HepG2 (cell line): Measurements from ENCODE around the gene GLB1L3. TPM values are rescaled to one million over a fixed set of nuclear protein-coding genes. Genes with fewer than 3 reads are reported as not detected.

ENCODE experiments used
- ATAC-seq: fragments of 200-7000 bp; cut with Tn5 transposase; 3 replicates; pipeline ENCODE4 v1.9.1; 2020; ENCODE audit warnings: mild to moderate bottlenecking, moderate library complexity
- BruUV-seq: library from RNA; stranded (reverse); fragments of 400-500 nt; replicated peaks from 2 replicates; lab custom pipeline; 2021; lab: Mats Ljungman, UMichigan
- CTCF ChIA-PET: fragments of 300-600 bp; formaldehyde crosslinking; extraction: SDS; loops from one replicate; lab custom pipeline; 2021; ENCODE audit warnings: low total read pairs, inconsistent platforms, low intra/inter-chr PET ratio; lab: Yijun Ruan, JAX
- POLR2A ChIA-PET: fragments of 350-600 bp; sonication (Branson Sonifier 250); formaldehyde crosslinking; loops from one replicate; lab custom pipeline; 2020; ENCODE audit warnings: antibody characterized with exemption, inconsistent platforms; lab: Yijun Ruan, JAX
- DNase-seq: peaks from one replicate; pipeline ENCODE4 v3.0.0-alpha.2; 2015; ENCODE audit warnings: low spot score
- FAIRE-seq: peaks from 3 replicates; lab custom pipeline; 2011; peaks lifted over from hg19 to GRCh38; lab: Jason Lieb, UNC
- H2AFZ ChIP-seq: one replicate; pipeline ENCODE4 v1.6.1; 2011; ENCODE audit warnings: low read length, inconsistent platforms
- H3K27ac ChIP-seq: fragments of 300-600 bp; 3 replicates; pipeline ENCODE4 v1.8.0; 2011; ENCODE audit warnings: mixed run types, mild to moderate bottlenecking, mixed read lengths, low read length, inconsistent platforms; ENCODE audit not compliant: insufficient read depth; ENCODE audit errors: extremely low read length
- H3K27me3 ChIP-seq, 2 experiments: fragments of 200-600 bp in 1 of 2; 2 replicates in 1 of 2; 3 replicates in 1 of 2; pipeline versions ENCODE4 v1.6.0 to v1.8.0; 2011; ENCODE audit warnings: low read length in 2 of 2, mild to moderate bottlenecking in 2 of 2, moderate library complexity in 2 of 2, inconsistent platforms in 1 of 2; ENCODE audit not compliant: insufficient read depth in 2 of 2, control insufficient read depth in 1 of 2
- H3K36me3 ChIP-seq, 2 experiments: fragments of 200-600 bp in 1 of 2; replicated peaks in 1 of 2; 2 replicates in 1 of 2; 3 replicates in 1 of 2; pipeline versions ENCODE4 v1.5.1 to v1.8.0; 2011; ENCODE audit warnings: low read length in 2 of 2, inconsistent platforms in 1 of 2; ENCODE audit not compliant: insufficient read depth in 2 of 2, control insufficient read depth in 1 of 2
- H3K4me1 ChIP-seq: 2 replicates; pipeline ENCODE4 v1.5.1; 2012; ENCODE audit warnings: low read length, inconsistent platforms; ENCODE audit not compliant: insufficient read depth
- H3K4me2 ChIP-seq: 2 replicates; pipeline ENCODE4 v1.6.0; 2011; ENCODE audit warnings: low read depth, low read length, inconsistent platforms
- H3K4me3 ChIP-seq, 3 experiments: fragments of 200-600 bp in 1 of 3; sonication (generic), shearing (Covaris generic) in 1 of 3; replicated peaks in 1 of 3; 2 replicates each; pipeline ENCODE4 v1.5.1; 2011 to 2016; ENCODE audit warnings: low read length in 3 of 3, inconsistent platforms in 2 of 3, low read depth in 2 of 3, mild to moderate bottlenecking in 2 of 3, control low read depth in 1 of 3, mixed read lengths in 1 of 3; ENCODE audit not compliant: insufficient read depth in 1 of 3
- H3K79me2 ChIP-seq: one replicate; pipeline ENCODE4 v1.6.1; 2011; ENCODE audit warnings: low read length, inconsistent platforms; ENCODE audit not compliant: insufficient read depth
- H3K9ac ChIP-seq: 2 replicates; pipeline ENCODE4 v1.6.0; 2011; ENCODE audit warnings: mild to moderate bottlenecking, low read depth, low read length, inconsistent platforms; ENCODE audit not compliant: insufficient read depth
- H3K9me3 ChIP-seq: 2 replicates; pipeline ENCODE4 v1.5.1; 2012; ENCODE audit warnings: mild to moderate bottlenecking, low read length
- H4K20me1 ChIP-seq: 2 replicates; pipeline ENCODE4 v1.6.0; 2011; ENCODE audit warnings: inconsistent platforms, mild to moderate bottlenecking, low read length, moderate library complexity; ENCODE audit not compliant: insufficient read depth
- ATF1 ChIP-seq: IDR thresholded peaks from 2 replicates; pipeline ENCODE4 v1.6.1; 2016; ENCODE audit warnings: mild to moderate bottlenecking, control low read depth
- POLR2G ChIP-seq: fragments of 200-400 bp; formaldehyde crosslinking; IDR thresholded peaks from 2 replicates; pipeline ENCODE4 v1.6.1; 2018; ENCODE audit warnings: mild to moderate bottlenecking, low read depth, low read length, moderate library complexity
- PREB ChIP-seq: sonication (generic); formaldehyde crosslinking; IDR thresholded peaks from 2 replicates; pipeline ENCODE4 v1.4.0; 2020; ENCODE audit warnings: missing genetic modification reagents
- SIX4 ChIP-seq: sonication (generic); formaldehyde crosslinking; IDR thresholded peaks from 2 replicates; pipeline ENCODE4 v1.4.0; 2020; ENCODE audit warnings: missing genetic modification reagents
- TBX2 ChIP-seq: sonication (generic); formaldehyde crosslinking; IDR thresholded peaks from 2 replicates; pipeline ENCODE4 v1.5.0; 2020; ENCODE audit warnings: missing genetic modification reagents, mild to moderate bottlenecking, borderline replicate concordance
- ZNF138 ChIP-seq: sonication (generic); formaldehyde crosslinking; IDR thresholded peaks from 2 replicates; pipeline ENCODE4 v1.5.0; 2020; ENCODE audit warnings: mild to moderate bottlenecking, low read depth, missing genetic modification reagents
- WGBS: methylation state at CpG from one replicate; pipeline ENCODE4 v1.1.6; 2017; ENCODE audit warnings: low lambda C conversion rate; 5-methylcytosine and 5-hydroxymethylcytosine counted together
- in situ Hi-C: cut with HindIII; loops from 2 replicates; pipeline ENCODE4 v1.10.0; 2017; ENCODE audit warnings: low pct_unique_long_range_greater_than_20kb; ENCODE audit not compliant: extremely low pct_ligation_motif_present
- intact Hi-C: fragments of 100-400 bp; cut with micrococcal nuclease; formaldehyde crosslinking; loops from one replicate; pipeline ENCODE4 v1.10.0; 2022; ENCODE audit not compliant: unreplicated experiment
- polyA plus RNA-seq, 8 experiments: library from polyadenylated mRNA; depleted of rRNA in 3 of 8; stranded (reverse) in 7 of 8; unstranded in 1 of 8; fragments of >200 nt; fragmentation: Illumina TruSeq in 4 of 8; extraction: Trizol in 4 of 8; gene quantifications; 2 replicates each; pipeline versions ENCODE4 v1.2.1 to v1.2.3, GENCODE V29; 2011 to 2016; ENCODE audit warnings: low read depth in 4 of 8, missing spikeins in 1 of 8, mixed read lengths in 1 of 8; ENCODE audit not compliant: insufficient read depth in 1 of 8
- total RNA-seq, 5 experiments: library from RNA; depleted of rRNA; stranded (reverse); fragments of >200 nt; fragmentation: Illumina TruSeq; extraction: Trizol; gene quantifications; 2 replicates each; pipeline ENCODE4 v1.2.3, GENCODE V29; 2016; ENCODE audit warnings: low read depth in 1 of 5
- TF ChIP-seq, protein P1 (sequence below): sonication (generic); formaldehyde crosslinking; IDR thresholded peaks from 2 replicates; pipeline ENCODE4 v1.8.0; 2023; ENCODE audit warnings: mild to moderate bottlenecking, missing genetic modification reagents
- TF ChIP-seq, protein P2 (sequence below): sonication (generic); formaldehyde crosslinking; IDR thresholded peaks from 2 replicates; pipeline ENCODE4 v1.4.0; 2020; ENCODE audit warnings: mild to moderate bottlenecking, missing genetic modification reagents
- TF ChIP-seq, protein P3 (sequence below): IDR thresholded peaks from 2 replicates; pipeline ENCODE4 v1.6.1; 2016

Gene GLB1L3
- total and polyA plus RNA-seq, 2 of the 13 experiments (the other 11 are each of a cell fraction or from before 2014, with no cell fraction given): not detected

GRCh38 chr11:134290646-134291045 lies 14.5 kb downstream of the GLB1L3 start:
- H3K27ac ChIP-seq: no peak overlapping the region
- DNase-seq (no peak), ATAC-seq (no peak)
- CTCF ChIA-PET: no interaction called here
- no peaks in the 10 kb centered on the region for H4K20me1 ChIP-seq
- POLR2A ChIA-PET: no interaction called here
- BruUV-seq: no TSS peak
- H3K79me2 ChIP-seq: no peaks in the 10 kb centered on the region
- TF ChIP-seq ZNF138: no peak
- TF ChIP-seq SIX4 (CRISPR knock-in tag): no peak
- TF ChIP-seq, protein P1, sequence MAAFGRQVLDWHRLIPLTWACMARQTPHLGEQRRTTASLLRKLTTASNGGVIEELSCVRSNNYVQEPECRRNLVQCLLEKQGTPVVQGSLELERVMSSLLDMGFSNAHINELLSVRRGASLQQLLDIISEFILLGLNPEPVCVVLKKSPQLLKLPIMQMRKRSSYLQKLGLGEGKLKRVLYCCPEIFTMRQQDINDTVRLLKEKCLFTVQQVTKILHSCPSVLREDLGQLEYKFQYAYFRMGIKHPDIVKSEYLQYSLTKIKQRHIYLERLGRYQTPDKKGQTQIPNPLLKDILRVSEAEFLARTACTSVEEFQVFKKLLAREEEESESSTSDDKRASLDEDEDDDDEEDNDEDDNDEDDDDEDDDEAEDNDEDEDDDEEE (CRISPR knock-in tag): no peak
- no peak for TF ChIP-seq TBX2 (CRISPR knock-in tag)
- TF ChIP-seq, protein P2, sequence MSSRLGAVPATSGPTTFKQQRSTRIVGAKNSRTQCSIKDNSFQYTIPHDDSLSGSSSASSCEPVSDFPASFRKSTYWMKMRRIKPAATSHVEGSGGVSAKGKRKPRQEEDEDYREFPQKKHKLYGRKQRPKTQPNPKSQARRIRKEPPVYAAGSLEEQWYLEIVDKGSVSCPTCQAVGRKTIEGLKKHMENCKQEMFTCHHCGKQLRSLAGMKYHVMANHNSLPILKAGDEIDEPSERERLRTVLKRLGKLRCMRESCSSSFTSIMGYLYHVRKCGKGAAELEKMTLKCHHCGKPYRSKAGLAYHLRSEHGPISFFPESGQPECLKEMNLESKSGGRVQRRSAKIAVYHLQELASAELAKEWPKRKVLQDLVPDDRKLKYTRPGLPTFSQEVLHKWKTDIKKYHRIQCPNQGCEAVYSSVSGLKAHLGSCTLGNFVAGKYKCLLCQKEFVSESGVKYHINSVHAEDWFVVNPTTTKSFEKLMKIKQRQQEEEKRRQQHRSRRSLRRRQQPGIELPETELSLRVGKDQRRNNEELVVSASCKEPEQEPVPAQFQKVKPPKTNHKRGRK: no peak
- TF ChIP-seq PREB: no peak
- TF ChIP-seq ATF1 (CRISPR knock-in tag): no peak
- TF ChIP-seq, protein P3, sequence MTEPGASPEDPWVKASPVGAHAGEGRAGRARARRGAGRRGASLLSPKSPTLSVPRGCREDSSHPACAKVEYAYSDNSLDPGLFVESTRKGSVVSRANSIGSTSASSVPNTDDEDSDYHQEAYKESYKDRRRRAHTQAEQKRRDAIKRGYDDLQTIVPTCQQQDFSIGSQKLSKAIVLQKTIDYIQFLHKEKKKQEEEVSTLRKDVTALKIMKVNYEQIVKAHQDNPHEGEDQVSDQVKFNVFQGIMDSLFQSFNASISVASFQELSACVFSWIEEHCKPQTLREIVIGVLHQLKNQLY: no peak
- no peak for TF ChIP-seq POLR2G
- TF ChIP-seq, all 625 proteins: peak for 0
- in situ Hi-C loops (no loop called here), intact Hi-C loops (no loop called here)
- Histone ChIP-seq H3K4me1 (no peaks in the 10 kb centered on the region), H3K9me3 (no peaks in the 10 kb centered on the region), H3K9ac (no peak overlapping the region), H3K4me3 (no peak overlapping the region), H3K4me2 (no peak overlapping the region), H3K27me3 (peaks cover 0 to 39% of the 10 kb centered on the region in 2 experiments; a peak in 3 of 5 replicates), H2AFZ (no peak overlapping the region), H3K36me3 (no peaks in the 10 kb centered on the region)
- FAIRE-seq: no peak
- WGBS: 35% methylated on average over 7 of the region's 7 CpGs
